ENCODE results near the gene CXXC5. TPM values are rescaled to one million over a fixed set of nuclear protein-coding genes. Genes with fewer than 3 reads are reported as not detected.

The CXXC5 gene
- total and polyA plus RNA-seq, 9 of the 15 experiments (the other 6 are each of a cell fraction or from before 2014, with no cell fraction given): 1.9 to 123 (median 45.8) TPM

DNA sequence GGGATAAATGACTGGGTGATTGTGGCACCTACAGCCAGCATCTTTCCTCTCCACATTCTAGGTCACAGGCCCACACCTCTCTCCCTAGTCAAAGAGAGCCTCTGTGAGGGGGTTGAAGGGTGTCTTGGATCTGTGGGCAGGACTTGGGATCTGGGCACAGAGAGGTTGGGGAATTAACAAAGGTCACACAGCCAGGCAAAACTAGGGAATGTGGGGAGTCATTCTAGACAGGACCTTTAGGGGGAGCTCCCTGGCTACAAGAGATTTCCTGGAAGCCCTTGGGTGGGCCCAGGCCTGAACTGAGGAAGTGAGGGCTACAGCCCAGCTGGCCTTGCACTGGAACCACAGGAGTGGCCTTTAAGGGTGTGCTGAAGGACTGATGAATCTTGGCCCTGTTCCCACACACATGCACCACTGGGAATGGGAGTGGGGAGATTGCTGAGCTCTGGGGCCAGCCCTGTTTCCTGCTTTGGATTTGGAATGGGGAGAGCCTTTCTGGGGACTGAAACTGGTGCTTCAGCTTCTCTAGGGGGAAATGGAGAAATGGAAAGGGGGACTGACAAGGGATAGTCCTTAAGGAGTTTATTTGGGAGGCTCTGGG, 12.4 kb upstream of the CXXC5 start (continued):
- no peak for TF ChIP-seq HMBOX1 (IDR thresholded peaks at IDR 0.05)
- no peak for TF ChIP-seq PHB (CRISPR knock-in tag; IDR thresholded peaks at IDR 0.05)
- no peak for TF ChIP-seq TSC22D4 (tag; IDR thresholded peaks at IDR 0.05)
- TF ChIP-seq BHLHE40 (IDR thresholded peaks at IDR 0.05; ENCODE audit: low read length): peak; percentile 77
- TF ChIP-seq, protein P1, sequence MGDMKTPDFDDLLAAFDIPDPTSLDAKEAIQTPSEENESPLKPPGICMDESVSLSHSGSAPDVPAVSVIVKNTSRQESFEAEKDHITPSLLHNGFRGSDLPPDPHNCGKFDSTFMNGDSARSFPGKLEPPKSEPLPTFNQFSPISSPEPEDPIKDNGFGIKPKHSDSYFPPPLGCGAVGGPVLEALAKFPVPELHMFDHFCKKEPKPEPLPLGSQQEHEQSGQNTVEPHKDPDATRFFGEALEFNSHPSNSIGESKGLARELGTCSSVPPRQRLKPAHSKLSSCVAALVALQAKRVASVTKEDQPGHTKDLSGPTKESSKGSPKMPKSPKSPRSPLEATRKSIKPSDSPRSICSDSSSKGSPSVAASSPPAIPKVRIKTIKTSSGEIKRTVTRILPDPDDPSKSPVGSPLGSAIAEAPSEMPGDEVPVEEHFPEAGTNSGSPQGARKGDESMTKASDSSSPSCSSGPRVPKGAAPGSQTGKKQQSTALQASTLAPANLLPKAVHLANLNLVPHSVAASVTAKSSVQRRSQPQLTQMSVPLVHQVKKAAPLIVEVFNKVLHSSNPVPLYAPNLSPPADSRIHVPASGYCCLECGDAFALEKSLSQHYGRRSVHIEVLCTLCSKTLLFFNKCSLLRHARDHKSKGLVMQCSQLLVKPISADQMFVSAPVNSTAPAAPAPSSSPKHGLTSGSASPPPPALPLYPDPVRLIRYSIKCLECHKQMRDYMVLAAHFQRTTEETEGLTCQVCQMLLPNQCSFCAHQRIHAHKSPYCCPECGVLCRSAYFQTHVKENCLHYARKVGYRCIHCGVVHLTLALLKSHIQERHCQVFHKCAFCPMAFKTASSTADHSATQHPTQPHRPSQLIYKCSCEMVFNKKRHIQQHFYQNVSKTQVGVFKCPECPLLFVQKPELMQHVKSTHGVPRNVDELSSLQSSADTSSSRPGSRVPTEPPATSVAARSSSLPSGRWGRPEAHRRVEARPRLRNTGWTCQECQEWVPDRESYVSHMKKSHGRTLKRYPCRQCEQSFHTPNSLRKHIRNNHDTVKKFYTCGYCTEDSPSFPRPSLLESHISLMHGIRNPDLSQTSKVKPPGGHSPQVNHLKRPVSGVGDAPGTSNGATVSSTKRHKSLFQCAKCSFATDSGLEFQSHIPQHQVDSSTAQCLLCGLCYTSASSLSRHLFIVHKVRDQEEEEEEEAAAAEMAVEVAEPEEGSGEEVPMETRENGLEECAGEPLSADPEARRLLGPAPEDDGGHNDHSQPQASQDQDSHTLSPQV (IDR thresholded peaks at IDR 0.05): peak; percentile 49
- no peak for TF ChIP-seq ZBTB8A (IDR thresholded peaks at IDR 0.05; ENCODE audit: partially characterized antibody)
- no peak for TF ChIP-seq ZNF347 (CRISPR knock-in tag; IDR thresholded peaks at IDR 0.05; ENCODE audit: low read depth)
- no peak for TF ChIP-seq NR2F6 (CRISPR knock-in tag; IDR thresholded peaks at IDR 0.05)
- no peak for TF ChIP-seq ZNF253 (CRISPR knock-in tag; conservative IDR thresholded peaks at IDR 0.05)
- TF ChIP-seq SOX6 (IDR thresholded peaks at IDR 0.05): peak; percentile 50; the same call in 1 of the 2 replicates
- no peak for TF ChIP-seq ZNF785 (CRISPR knock-in tag; IDR thresholded peaks at IDR 0.05)
- TF ChIP-seq ARID3A (IDR thresholded peaks at IDR 0.05; ENCODE audit: borderline replicate concordance, low read depth, low read length): no peak
- no peak for TF ChIP-seq TRIM25 (IDR thresholded peaks at IDR 0.05; ENCODE audit: borderline replicate concordance)
- TF ChIP-seq, protein P2, sequence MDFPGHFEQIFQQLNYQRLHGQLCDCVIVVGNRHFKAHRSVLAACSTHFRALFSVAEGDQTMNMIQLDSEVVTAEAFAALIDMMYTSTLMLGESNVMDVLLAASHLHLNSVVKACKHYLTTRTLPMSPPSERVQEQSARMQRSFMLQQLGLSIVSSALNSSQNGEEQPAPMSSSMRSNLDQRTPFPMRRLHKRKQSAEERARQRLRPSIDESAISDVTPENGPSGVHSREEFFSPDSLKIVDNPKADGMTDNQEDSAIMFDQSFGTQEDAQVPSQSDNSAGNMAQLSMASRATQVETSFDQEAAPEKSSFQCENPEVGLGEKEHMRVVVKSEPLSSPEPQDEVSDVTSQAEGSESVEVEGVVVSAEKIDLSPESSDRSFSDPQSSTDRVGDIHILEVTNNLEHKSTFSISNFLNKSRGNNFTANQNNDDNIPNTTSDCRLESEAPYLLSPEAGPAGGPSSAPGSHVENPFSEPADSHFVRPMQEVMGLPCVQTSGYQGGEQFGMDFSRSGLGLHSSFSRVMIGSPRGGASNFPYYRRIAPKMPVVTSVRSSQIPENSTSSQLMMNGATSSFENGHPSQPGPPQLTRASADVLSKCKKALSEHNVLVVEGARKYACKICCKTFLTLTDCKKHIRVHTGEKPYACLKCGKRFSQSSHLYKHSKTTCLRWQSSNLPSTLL (IDR thresholded peaks at IDR 0.05): no peak
- TF ChIP-seq ZNF184 (CRISPR knock-in tag; IDR thresholded peaks at IDR 0.05): no peak
- TF ChIP-seq, protein P3, sequence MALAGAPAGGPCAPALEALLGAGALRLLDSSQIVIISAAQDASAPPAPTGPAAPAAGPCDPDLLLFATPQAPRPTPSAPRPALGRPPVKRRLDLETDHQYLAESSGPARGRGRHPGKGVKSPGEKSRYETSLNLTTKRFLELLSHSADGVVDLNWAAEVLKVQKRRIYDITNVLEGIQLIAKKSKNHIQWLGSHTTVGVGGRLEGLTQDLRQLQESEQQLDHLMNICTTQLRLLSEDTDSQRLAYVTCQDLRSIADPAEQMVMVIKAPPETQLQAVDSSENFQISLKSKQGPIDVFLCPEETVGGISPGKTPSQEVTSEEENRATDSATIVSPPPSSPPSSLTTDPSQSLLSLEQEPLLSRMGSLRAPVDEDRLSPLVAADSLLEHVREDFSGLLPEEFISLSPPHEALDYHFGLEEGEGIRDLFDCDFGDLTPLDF (CRISPR knock-in tag; IDR thresholded peaks at IDR 0.05): 0 out of 2 replicates have a peak, but pooled peaks have one; percentile 50
- peak; percentile 37; the same call in 1 of the 2 replicates for TF ChIP-seq GATAD2B (IDR thresholded peaks at IDR 0.05; ENCODE audit: borderline replicate concordance)

Data from K562 (cell line).